AG09309 (cell line): ENCODE results near the gene VRK3.
"Not testable (repeated sequence)": the region's sequence is repeated elsewhere in the genome, so short reads cannot be mapped to it uniquely, and the experiment has no call there.

Experiments used
- DNase-seq: peaks from one replicate; pipeline ENCODE4 v3.0.0-alpha.2; 2010; ENCODE audit warnings: low read depth
- H3K4me3 ChIP-seq: 2 replicates; pipeline ENCODE4 v1.5.1; 2011; ENCODE audit warnings: mild to moderate bottlenecking, low read depth, low read length, moderate library complexity; ENCODE audit not compliant: control insufficient read depth
- CTCF ChIP-seq: IDR thresholded peaks from 2 replicates; pipeline ENCODE4 v1.5.1; 2011; ENCODE audit warnings: mild to moderate bottlenecking, low read depth, low read length, inconsistent platforms; ENCODE audit not compliant: insufficient read depth, control insufficient read depth; ENCODE audit errors: missing control alignments

The VRK3 gene

GRCh38 chr19:49976496-49976895, 48.7 kb downstream of the VRK3 start:
- H3K4me3 ChIP-seq: no peak overlapping the region
- no peak for TF ChIP-seq CTCF
- no peak for DNase-seq

GRCh38 chr19:49975051-49975450, 50.1 kb downstream of the VRK3 start:
- no peak overlapping the region for H3K4me3 ChIP-seq
- TF ChIP-seq CTCF: no peak
- no peak for DNase-seq

DNA sequence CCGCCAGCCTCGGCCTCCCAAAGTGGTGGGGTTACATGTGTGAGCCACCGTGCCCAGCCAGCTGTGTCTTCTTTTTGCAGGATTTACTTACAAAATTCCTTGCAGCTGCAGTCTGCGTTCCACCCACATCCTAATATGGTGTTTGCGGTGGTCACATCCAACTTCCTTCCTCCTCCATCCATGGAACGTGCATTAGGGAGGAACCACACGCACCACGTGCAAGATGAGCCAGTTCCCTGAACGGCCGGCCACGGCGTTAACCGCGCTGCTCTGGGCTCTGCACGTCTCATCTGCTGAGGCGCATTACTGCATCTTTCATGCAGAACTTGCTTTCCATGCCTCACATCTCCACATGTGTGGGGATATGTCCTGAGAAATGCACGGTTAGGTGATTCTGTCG, 51.2 kb downstream of the VRK3 start:
- no peak for DNase-seq
- H3K4me3 ChIP-seq: no peak overlapping the region
- no peak for TF ChIP-seq CTCF

GRCh38 chr19:49972841-49973240, 52.3 kb downstream of the VRK3 start:
- no peak for TF ChIP-seq CTCF
- no peak for DNase-seq
- no peak overlapping the region for H3K4me3 ChIP-seq

GRCh38 chr19:49971991-49972411, 53.2 kb downstream of the VRK3 start:
- TF ChIP-seq CTCF: no peak
- no peak for DNase-seq

GRCh38 chr19:49969355-49969754, 55.8 kb downstream of the VRK3 start:
- not testable (repeated sequence) for DNase-seq, H3K4me3 ChIP-seq

More at GRCh38 chr19:49971991-49972411, 53.2 kb downstream of the VRK3 start:
- H3K4me3 ChIP-seq: no peak overlapping the region

DNA sequence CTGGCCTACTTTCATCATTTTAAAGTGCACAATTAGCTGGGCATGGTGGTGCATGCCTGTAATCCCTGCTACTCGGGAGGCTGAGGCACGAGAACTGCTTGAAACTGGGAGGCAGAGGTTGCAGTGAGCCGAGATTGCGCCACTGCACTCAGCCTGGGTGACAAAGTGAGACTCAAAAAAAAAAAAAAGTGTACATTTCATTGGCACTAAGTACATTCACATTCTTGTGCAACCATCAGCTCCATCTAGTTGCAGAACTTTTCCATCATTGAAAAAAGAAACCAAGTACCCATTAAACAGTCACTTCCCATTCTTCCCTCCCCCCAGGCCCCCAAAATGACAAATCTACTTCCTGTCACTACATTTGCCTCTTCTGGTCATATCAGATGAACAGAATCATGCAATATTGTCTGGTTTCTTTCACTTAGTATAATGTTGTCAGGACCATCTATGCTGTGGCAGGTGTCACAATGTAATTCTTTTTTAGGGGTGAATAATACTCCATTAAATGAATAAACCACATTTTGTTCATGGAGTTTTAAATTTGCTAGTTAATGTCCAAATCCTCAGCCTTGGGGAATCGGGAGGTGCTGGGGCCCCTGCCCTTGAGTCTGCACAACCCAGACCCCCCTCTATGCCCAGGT, 56.8 kb downstream of the VRK3 start:
- no peak for TF ChIP-seq CTCF
- DNase-seq: no peak
- H3K4me3 ChIP-seq: no peak overlapping the region

DNA sequence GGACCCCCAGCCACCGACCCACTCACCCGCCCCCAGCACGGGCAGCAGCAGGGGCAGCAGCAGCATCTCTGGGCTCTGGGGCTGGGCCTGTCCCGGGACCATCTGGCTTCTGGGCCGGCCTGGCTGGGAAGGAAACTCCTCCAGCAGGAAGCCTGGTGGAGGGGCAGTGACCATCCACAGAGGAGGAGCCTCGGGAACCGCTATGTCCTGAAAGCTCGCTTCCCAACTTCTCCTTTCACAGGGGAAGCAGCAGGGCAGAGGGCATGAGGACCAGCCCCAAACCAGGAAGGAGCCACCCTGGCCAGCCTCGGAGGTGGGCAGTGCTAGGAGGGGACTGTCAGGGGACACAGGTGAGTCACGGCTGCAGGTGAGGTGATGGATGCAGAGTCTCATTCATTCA, 64.2 kb downstream of the VRK3 start, which contains the start of gene SIGLEC11:
SIGLEC11 (minus strand) TSS at position 193 of the 400 bp plus-strand sequence; CDS start at position 102, 91 bp downstream.
- not testable (repeated sequence) for DNase-seq, H3K4me3 ChIP-seq

DNA sequence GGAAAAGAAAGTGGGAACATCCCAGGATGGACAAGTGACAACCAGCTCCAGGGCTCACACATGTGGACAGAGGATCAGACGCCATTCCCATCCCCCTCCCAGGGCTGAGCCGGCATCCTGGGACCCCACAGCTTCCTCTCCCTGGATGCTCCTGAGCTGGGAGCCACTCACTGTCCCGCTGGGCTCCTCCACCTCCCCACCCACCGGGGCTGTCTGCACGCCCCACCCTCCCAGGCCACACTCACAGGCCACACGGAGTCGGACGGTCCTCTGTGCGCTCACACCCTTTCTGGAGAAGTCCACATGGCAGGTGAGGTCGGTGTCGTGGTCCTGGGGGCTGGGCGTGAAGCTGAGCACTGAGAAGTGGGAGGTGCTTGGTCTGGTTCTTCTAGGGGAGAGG, 65.3 kb downstream of the VRK3 start:
- DNase-seq, H3K4me3 ChIP-seq: not testable (repeated sequence)

- not testable (repeated sequence) for H3K4me3 ChIP-seq, DNase-seq
Observed at GRCh38 chr19:49958596-49958995, 66.6 kb downstream of the VRK3 start.

GRCh38 chr19:49958144-49958543, 67.0 kb downstream of the VRK3 start:
- not testable (repeated sequence) for H3K4me3 ChIP-seq, DNase-seq
